GM10847 (cell line): ENCODE results near the gene LYZL1.

Experiments used
- POLR2A ChIP-seq: IDR thresholded peaks from 2 replicates; pipeline ENCODE4 v1.6.1; 2011; ENCODE audit not compliant: insufficient read length; ENCODE audit errors: extremely low read depth

Gene LYZL1

GRCh38 chr10:29279779-29280487, 8.9 kb upstream of the LYZL1 start:
- no peak for TF ChIP-seq POLR2A

DNA sequence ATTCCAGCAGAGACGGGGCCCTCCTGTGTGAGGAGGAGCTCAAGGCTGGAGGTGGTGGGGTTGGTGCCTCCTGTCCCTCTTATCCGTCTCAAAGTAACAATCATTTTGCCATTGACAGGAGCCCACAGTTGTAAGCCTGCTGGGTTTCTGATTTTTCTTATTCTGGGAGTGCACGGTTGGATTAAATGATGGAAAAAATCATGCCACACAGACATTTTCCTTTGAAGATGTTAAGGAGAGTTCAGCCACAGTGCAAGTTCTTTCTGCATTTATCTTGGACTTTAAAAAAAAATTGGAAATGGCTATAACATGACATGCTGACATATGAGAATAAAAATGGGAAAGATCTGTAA, 8.4 kb upstream of the LYZL1 start:
- no peak for TF ChIP-seq POLR2A

GRCh38 chr10:29285624-29286051, 3.2 kb upstream of the LYZL1 start:
- TF ChIP-seq POLR2A, result no peak

DNA sequence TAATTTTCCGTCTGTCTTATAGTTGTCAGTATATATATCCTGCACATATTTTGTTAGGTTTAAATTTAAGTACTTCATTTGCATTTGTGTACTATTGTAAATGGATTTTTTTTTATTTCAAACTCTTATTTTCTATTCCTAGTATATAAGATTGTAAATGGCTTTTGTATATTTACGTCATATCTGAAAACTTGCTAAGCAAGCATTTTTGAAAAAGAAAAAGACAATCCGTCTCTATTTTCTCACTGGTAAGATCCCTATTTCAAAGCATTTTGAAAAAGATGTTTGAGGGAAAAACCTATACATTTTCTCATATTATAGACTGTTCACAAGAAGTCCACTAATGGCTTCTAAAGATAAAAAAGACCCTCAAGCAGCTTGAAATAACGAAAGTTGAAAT, 1.2 kb upstream of the LYZL1 start:
- no peak for TF ChIP-seq POLR2A

DNA sequence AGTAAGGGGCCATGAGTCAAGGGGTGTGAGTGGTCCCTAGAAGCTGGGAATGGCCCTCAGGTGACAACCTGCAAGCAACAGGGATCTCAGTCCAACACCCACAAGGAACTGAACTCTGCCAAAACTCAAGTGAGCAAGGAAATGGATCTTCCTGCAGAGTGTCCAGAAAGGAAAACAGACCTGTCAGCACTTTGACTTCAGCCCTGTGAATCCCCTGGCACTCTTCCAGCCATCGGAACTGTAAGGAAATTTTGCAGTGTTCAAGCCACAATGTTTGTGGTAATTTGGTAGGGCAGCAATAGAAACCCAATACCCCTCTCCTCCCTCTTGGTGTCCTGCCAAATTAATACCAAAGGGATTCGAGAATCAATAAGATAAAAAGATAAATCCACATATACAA, 6.9 kb downstream of the LYZL1 start:
- TF ChIP-seq POLR2A, result no peak

- no peak for TF ChIP-seq POLR2A
These were observed 8.8 kb downstream of the LYZL1 start for GRCh38 chr10:29297678-29298077.

- no peak for TF ChIP-seq POLR2A
These were observed 12.6 kb downstream of the LYZL1 start for GRCh38 chr10:29301359-29301910.

- TF ChIP-seq POLR2A, result no peak
These were observed 13.6 kb downstream of the LYZL1 start for GRCh38 chr10:29302499-29302898.

GRCh38 chr10:29304264-29304994, 15.6 kb downstream of the LYZL1 start:
- no peak for TF ChIP-seq POLR2A

- no peak for TF ChIP-seq POLR2A
These were observed 16.1 kb downstream of the LYZL1 start for GRCh38 chr10:29304995-29305335.

GRCh38 chr10:29306688-29307087, 17.8 kb downstream of the LYZL1 start:
- TF ChIP-seq POLR2A, result no peak

GRCh38 chr10:29309465-29309864, 20.6 kb downstream of the LYZL1 start:
- no peak for TF ChIP-seq POLR2A

- no peak for TF ChIP-seq POLR2A
These were observed 24.2 kb downstream of the LYZL1 start for GRCh38 chr10:29313071-29313470.

GRCh38 chr10:29314726-29315125, 25.9 kb downstream of the LYZL1 start:
- TF ChIP-seq POLR2A, result no peak

GRCh38 chr10:29315814-29316213, 26.9 kb downstream of the LYZL1 start:
- TF ChIP-seq POLR2A, result no peak

- no peak for TF ChIP-seq POLR2A
These were observed 27.6 kb downstream of the LYZL1 start for GRCh38 chr10:29316308-29317026.
